Heart left ventricle (tissue), 16 donors: ENCODE measurements around the gene ITPK1. TPM values are rescaled to one million over a fixed set of nuclear protein-coding genes. Genes with fewer than 3 reads are reported as not detected.

Experiments used
- ATAC-seq, 4 donors: fragments of 200-7000 bp; cut with Tn5 transposase; one replicate each; pipeline ENCODE4 v1.9.1; 2020 to 2022; ENCODE audit warnings: moderate library complexity in 4 of 4, mild to moderate bottlenecking in 3 of 4, moderate number of reproducible peaks in 1 of 4
- DNase-seq, 5 donors: peaks; one replicate each; pipeline ENCODE4 v3.0.0-alpha.2; 2020
- H3K27ac ChIP-seq, 12 donors: fragments of 200-600 bp; sonication (generic) in 4 of 12; one replicate each; pipeline versions ENCODE4 v1.5.0 to v1.8.0; 2016 to 2022; ENCODE audit warnings: mild to moderate bottlenecking in 2 of 12
- H3K27me3 ChIP-seq, 9 donors: fragments of 200-600 bp; sonication (generic) in 2 of 9; one replicate each; pipeline versions ENCODE4 v1.5.1 to v1.8.0; 2016 to 2022; ENCODE audit warnings: mild to moderate bottlenecking in 3 of 9
- H3K36me3 ChIP-seq, 9 donors: fragments of 200-600 bp; sonication (generic) in 2 of 9; one replicate each; pipeline versions ENCODE4 v1.5.0 to v1.8.0; 2018 to 2022; ENCODE audit warnings: mild to moderate bottlenecking in 2 of 9
- H3K4me1 ChIP-seq, 12 donors: fragments of 200-600 bp; sonication (generic) in 4 of 12; one replicate each; pipeline versions ENCODE4 v1.5.0 to v1.8.0; 2016 to 2022; ENCODE audit warnings: mild to moderate bottlenecking in 3 of 12
- H3K4me3 ChIP-seq, 12 donors: fragments of 200-600 bp; sonication (generic) in 4 of 12; one replicate each; pipeline versions ENCODE4 v1.5.0 to v1.8.0; 2017 to 2022; ENCODE audit warnings: mild to moderate bottlenecking in 9 of 12, moderate library complexity in 4 of 12
- H3K9me3 ChIP-seq, 12 donors: fragments of 200-600 bp; sonication (generic) in 4 of 12; one replicate each; pipeline versions ENCODE4 v1.5.0 to v1.8.0; 2016 to 2022; ENCODE audit warnings: mild to moderate bottlenecking in 1 of 12
- CTCF ChIP-seq, 12 donors: fragments of 200-600 bp; sonication (generic) in 4 of 12; IDR thresholded peaks; one replicate each; pipeline versions ENCODE4 v1.5.0 to v1.8.0; 2018 to 2022; ENCODE audit warnings: antibody characterized with exemption in 12 of 12, mild to moderate bottlenecking in 5 of 12
- POLR2A ChIP-seq, 2 donors: fragments of 450-650 bp; IDR thresholded peaks; one replicate each; pipeline ENCODE4 v1.6.1; 2017; ENCODE audit warnings: antibody characterized with exemption in 2 of 2, mild to moderate bottlenecking in 2 of 2, moderate library complexity in 2 of 2
- WGBS, 4 donors: extraction: QIAGEN DNeasy Blood & Tissue Kit in 2 of 4; methylation state at CpG; one replicate each; pipeline versions ENCODE4 v1.1.5 to v1.1.7; 2013 to 2018; 5-methylcytosine and 5-hydroxymethylcytosine counted together
- intact Hi-C, 10 donors: fragments of 100-400 bp; cut with DNase I; formaldehyde crosslinking; loops; one replicate each; pipeline versions ENCODE4 v1.11.1 to v1.14.2; 2022
- polyA plus RNA-seq, 2 donors: library from polyadenylated mRNA; stranded (reverse); fragments of 200-250 nt; gene quantifications; one replicate each; pipeline ENCODE4 v1.2.3, GENCODE V29; 2013
- total RNA-seq, 9 donors: library from RNA; depleted of rRNA in 2 of 9; stranded (reverse); fragments of >200 nt in 2 of 9; fragmentation: NEBNext Ultra II Directional in 3 of 9; extraction: Animal tissue kit (Norgen Biotek cat#: 25700) in 3 of 9; gene quantifications; one replicate each; pipeline versions ENCODE4 v1.1.0 to v1.2.4, GENCODE V29; 2016 to 2023
- donor health status: ischemic (EF 13 %, LVEDD 7.1; RV severe dilation, severe dysfunction).
- donor health status: healthy with polysubstance abuse.
- donor health status: DM: no; HTN: yes; CAD: no.
- donor health status: DM: no; HTN: no; CAD: no.
- donor health status: ischemic (EF 25% LVEDD 6.9; RV normal size, moderate dysfunction).
- donor health status: ischemic (EF 25% LVEDD 5.7; RV mildly dilated, moderate dysfunction).
- donor health status: healthy.
- donor health status: DM: yes; HTN: yes; CAD: no.
- donor health status: ischemic (EF 35%, LVEDD 5.7; RV mildly dilated, moderate dysfunction).
- donor health status: nonischemic (EF 11% LVEDD 7.7; RV severe dilation, severe dysfunction).
- donor health status: DM: yes; HTN: yes; CAD: no.
- donor health status: PGD.
- donor health status: ischemic (EF 29% LVEDD 5.4; RV normal size, mild dysfunction).
- donor health status: nonischemic (EF 23%, LVEDD 6.1; RV moderate dilation, normal function).

Gene ITPK1
- total and polyA plus RNA-seq, 11 donors: 44.5 to 158 (median 91.0) TPM

GRCh38 chr14:93103392-93104080, 12.2 kb downstream of the ITPK1 start:
- H3K4me1 ChIP-seq: peaks cover 2 to 74% (median 39%) of the 10 kb centered on the region in 12 donors
- WGBS, 4 donors: 68 to 94% (median 77%) methylated on average over 8 to 9 of the region's 9 CpGs
- H3K36me3 ChIP-seq: no peaks in the 10 kb centered on the region
- H3K27me3 ChIP-seq: no peaks in the 10 kb centered on the region
- intact Hi-C loops: no loop called here
- DNase-seq (peak in 2 of 5 donors; percentile 35 to 46), ATAC-seq (peak in 2 of 4 donors; percentile 38 to 59)
- no peaks in the 10 kb centered on the region for H3K9me3 ChIP-seq
- H3K4me3 ChIP-seq: peak overlapping the region in 2 of 12 donors; percentile 19 to 37
- peak overlapping the region in 2 of 12 donors; percentile 30 to 68 for H3K27ac ChIP-seq
- TF ChIP-seq POLR2A (IDR thresholded peaks at IDR 0.05) (no peak), CTCF (IDR thresholded peaks at IDR 0.05) (no peak)

- no peaks in the 10 kb centered on the region for H3K27me3 ChIP-seq
- H3K4me1 ChIP-seq: peaks cover 2 to 74% (median 34%) of the 10 kb centered on the region in 12 donors
- DNase-seq: no peak
- no peak overlapping the region for H3K27ac ChIP-seq
- intact Hi-C loops: no loop called here
- WGBS, 4 donors: 74 to 97% (median 96%) methylated on average over 8 to 10 of the region's 10 CpGs
- H3K36me3 ChIP-seq: no peaks in the 10 kb centered on the region
- H3K9me3 ChIP-seq: no peaks in the 10 kb centered on the region
- H3K4me3 ChIP-seq: no peak overlapping the region
- TF ChIP-seq CTCF (IDR thresholded peaks at IDR 0.05): no peak
- no peak for TF ChIP-seq POLR2A (IDR thresholded peaks at IDR 0.05)
- no peak for ATAC-seq
Measured at GRCh38 chr14:93102141-93102540, 13.6 kb downstream of the ITPK1 start.

- 72 to 90% (median 86%) methylated on average over 6 of the region's 6 CpGs for WGBS, 4 donors
- Histone ChIP-seq H3K27ac (no peak overlapping the region), H3K9me3 (no peaks in the 10 kb centered on the region), H3K4me3 (no peak overlapping the region), H3K4me1 (peaks cover 0 to 74% (median 36%) of the 10 kb centered on the region in 12 donors), H3K27me3 (no peaks in the 10 kb centered on the region), H3K36me3 (no peaks in the 10 kb centered on the region)
- no peak for ATAC-seq
- intact Hi-C loops: no loop called here
- no peak for DNase-seq
- TF ChIP-seq CTCF (IDR thresholded peaks at IDR 0.05): no peak
- no peak for TF ChIP-seq POLR2A (IDR thresholded peaks at IDR 0.05)
Measured at GRCh38 chr14:93101181-93101580, 14.5 kb downstream of the ITPK1 start.

GRCh38 chr14:93100570-93100969, 15.2 kb downstream of the ITPK1 start:
- H3K27ac ChIP-seq: no peak overlapping the region
- intact Hi-C loops: no loop called here

More at GRCh38 chr14:93100570-93100969, 15.2 kb downstream of the ITPK1 start:
- H3K4me1 ChIP-seq: peaks cover 0 to 72% (median 38%) of the 10 kb centered on the region in 12 donors
- H3K4me3 ChIP-seq: no peak overlapping the region
- TF ChIP-seq CTCF (IDR thresholded peaks at IDR 0.05): no peak
- no peak for TF ChIP-seq POLR2A (IDR thresholded peaks at IDR 0.05)
- WGBS, 4 donors: 80 to 92% (median 89%) methylated on average over 5 to 7 of the region's 7 CpGs
- H3K9me3 ChIP-seq: no peaks in the 10 kb centered on the region
- DNase-seq: no peak
- no peaks in the 10 kb centered on the region for H3K36me3 ChIP-seq
- no peak for ATAC-seq
- no peaks in the 10 kb centered on the region for H3K27me3 ChIP-seq
